ENCODE results near the gene NID1.

The NID1 gene

DNA sequence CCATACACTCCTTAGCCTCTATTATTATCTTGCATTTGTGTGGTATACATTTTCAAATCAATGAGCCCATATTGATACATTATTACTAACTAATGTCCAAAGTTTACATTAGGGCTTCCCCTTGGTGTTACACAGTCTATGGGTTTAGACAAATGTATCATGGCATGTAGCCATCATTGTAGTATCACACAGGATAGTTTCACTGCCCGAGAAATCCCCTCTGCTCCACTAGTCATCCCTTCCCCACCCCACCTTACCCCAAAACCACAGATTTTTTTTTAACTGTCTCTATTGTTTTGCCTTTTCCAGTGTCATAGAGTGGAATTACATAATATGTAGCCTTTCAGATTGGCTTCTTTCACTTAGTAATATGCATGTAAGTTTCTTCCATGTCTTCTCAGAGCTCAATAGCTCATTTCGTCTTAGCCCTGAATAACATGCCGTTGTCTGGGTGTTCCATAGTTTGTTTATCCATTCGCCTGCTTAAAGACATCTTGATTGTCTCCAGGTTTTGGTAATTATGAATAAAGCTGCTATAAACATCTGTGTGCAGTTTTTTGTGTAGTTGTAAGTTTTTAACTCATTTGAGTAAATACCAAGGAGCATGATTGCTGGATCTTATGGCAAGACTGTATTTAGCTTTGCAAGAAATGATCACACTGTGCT, 111.8 kb downstream of the NID1 start:
- no peak for DNase-seq

GRCh38 chr1:235951661-235952060, 113.2 kb downstream of the NID1 start:
- DNase-seq = no peak

DNA sequence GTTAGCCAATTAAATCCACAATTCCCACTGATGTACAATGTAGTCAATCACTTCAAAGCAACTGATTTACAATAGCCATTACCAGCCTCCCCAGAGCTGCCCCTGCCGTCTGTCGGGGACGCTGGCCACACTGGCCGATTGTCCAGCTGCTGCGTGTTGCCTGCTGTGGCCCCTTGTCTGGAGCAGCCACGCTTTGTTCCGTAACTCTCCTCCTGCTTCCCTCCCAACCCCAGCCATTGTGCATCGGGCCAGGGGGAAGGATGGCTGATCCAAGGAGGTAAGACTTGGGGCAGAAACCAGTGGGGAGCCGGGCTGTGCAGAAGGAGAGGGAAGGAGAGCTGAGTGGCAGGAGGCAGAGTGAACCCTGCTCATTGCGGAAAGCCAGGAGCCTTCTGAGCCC, 114.6 kb downstream of the NID1 start:
- no peak for DNase-seq

- DNase-seq = no peak
Measured at GRCh38 chr1:235948774-235949427, 116.0 kb downstream of the NID1 start.

GRCh38 chr1:235947989-235948388, 116.9 kb downstream of the NID1 start:
- no peak for DNase-seq

DNA sequence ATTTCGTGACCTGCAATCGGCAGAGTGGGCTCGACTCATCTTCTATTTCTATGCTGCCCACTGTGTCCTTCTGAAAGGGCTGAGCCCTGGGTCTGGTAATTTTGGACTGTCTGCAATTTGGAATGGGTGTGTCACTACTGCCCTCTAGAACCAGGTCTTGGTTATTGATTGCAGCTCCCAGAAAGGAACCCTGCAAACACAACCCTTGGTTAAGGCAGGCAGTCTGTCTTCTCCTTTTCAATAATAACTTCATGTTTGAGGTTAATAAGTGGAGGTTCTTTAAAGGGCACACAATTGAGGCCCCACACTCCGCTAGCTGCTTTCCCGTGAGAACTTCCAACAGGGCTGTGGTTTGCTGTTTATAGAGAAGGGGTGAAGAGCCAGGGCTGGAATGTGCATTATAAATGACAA, 118.3 kb downstream of the NID1 start:
- DNase-seq = no peak

DNA sequence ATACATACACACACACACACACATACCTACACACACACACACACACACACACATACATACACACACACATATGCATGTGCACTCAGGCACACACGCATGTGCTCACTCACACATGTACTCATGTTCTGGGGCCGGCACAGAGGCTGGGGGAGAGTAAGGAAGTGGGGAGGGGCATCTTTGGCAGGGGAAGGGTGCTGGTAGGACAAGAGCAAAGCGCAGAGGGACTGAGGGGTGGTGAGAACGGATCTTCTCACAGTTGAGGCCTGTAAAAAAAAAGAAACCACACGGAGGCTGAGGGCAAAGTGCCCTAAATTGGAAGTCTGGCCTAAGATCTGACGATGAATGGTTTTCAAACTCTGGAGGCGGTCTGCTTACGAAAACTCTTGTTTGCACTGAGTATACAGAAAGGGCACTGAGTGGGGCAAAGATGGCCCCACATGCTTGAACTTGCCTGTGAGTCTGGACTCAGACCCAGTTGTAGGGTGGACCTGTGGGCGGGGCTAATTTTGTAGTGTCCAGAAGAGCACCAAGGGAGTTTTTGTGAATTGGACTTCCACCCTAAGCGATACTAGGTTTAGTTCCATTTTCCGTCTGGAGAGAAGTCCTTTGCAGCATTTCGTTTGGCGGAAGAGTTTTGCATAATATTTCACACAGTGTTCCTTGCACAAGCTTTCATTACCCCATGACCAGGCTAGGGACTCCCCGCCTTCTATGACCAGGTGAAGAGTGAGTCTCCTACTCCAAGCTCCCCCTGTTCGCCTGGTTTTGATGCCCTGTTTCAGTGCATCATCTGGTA, 118.9 kb downstream of the NID1 start:
- no peak for DNase-seq

- no peak for DNase-seq
Measured at GRCh38 chr1:235943581-235944114, 121.2 kb downstream of the NID1 start.

DNA sequence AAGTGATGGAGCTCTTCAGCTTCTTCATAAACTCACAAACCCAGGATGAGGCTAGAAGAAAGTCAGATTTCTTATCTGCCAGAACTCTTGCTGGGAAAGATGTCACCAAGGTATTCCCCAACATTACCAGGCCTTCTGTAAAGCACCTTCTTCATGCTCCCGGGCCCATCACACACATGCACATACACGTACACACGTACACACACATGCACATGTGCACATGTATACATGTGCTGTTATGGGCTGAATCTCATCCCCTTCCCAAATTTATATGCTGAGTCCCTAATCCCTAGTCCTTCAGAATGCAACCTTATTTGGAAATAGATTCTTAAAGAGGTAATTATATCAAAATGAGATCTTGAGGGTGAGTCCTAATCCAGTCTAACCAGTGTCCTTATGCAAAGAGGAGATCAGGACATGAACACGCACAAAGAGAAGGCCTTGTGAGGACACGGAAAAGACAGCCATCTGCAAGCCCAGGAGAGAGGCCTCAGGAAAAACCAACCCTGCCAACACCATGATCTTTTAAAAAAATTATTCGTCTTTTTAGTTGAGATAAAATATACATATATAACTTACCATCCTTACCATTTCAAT, 121.8 kb downstream of the NID1 start:
- no peak for DNase-seq

DNA sequence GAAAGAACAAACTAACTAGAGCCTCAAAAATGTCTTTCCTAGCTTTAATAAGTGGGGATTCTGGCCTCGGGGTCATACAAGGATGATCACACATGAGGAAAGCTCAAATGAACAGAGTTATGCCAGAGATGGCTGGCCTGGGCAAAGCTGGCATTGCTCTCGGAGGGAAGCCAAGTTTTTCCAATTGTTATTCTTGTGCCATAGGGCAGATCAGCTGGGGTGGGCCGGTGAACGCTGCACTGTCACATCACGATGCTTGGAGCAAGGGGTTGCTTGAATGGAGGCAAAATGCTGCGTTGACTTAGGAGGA, 122.3 kb downstream of the NID1 start:
- DNase-seq = no peak

- DNase-seq = no peak
Measured at GRCh38 chr1:235941876-235942624, 122.8 kb downstream of the NID1 start.

DNA sequence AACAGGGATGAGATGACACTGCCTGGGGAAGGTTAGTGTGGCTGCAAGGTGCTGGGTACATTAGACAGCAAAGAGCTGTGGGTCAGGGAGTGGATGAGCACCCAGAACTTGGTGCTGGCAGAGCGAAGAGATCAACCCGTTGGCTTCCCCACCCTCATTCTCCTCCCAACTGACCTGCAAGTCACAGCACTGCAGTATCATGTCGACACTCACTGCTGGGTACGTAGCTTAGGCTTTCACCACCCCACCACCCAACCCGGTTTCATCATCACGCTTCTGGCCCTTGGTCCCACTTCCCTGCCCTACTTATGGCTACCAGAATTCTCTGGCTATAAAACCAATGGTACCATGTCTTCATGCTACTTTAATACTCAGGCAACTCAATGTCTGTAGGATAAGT, 124.6 kb downstream of the NID1 start:
- no peak for DNase-seq

- no peak for DNase-seq
Measured at GRCh38 chr1:235939480-235939775, 125.5 kb downstream of the NID1 start.

DNA sequence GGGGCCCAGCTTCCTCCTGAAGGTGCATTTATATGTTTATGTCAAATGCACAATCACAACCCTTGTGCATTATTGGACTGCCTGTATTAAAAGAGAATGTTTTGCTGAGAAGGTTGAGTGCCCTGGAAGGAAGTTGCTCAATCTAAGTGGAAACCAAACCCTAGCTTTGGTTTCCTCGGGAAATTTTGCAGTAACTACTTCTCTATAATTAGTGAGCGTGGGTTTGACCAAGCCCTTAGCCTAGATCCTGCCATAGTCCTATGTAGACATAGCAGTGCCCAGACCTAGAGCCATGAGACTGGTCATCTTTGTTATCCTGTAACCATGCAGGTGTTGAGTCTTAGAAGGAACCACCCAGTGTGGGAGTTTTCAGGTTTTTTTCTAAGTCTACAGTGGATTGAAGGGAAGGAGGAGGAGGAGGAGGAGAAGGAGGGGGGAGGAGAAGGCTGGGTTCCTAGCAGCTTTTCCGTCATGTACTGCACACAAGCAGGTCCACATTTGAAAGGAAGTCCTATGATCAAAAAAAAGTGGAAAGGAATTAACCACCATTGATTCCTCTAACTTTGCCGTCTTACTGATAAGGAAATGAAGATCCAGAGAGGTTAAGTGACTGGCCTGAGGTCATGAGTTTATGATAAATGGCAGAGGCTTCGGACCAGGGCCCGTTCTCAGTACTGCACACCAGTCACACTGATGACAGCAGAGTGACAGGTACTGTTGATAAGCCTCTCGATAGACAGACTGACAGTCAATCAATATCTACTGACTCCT, 126.0 kb downstream of the NID1 start:
- no peak for DNase-seq

DNA sequence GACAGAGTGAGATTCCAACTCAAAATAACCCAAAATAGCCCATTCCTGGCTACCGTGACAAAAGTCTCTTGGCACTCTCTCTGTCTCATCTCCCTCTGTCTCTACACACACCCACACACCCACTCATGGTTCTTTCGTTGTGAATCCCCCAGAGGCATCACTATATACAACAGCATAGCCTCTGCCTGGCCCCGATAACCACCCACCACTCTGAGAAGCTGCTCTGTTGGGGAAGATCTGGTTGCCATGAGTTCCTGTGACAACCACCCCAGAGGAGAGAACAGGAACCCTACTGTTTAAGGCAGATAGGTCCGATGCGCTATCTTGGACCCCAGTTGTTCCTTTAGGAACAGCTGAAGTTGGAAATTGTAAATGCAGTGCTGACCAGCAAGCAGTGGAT, 127.8 kb downstream of the NID1 start:
- DNase-seq = no peak

- no peak for DNase-seq
Measured at GRCh38 chr1:235935235-235936225, 129.4 kb downstream of the NID1 start.

DNA sequence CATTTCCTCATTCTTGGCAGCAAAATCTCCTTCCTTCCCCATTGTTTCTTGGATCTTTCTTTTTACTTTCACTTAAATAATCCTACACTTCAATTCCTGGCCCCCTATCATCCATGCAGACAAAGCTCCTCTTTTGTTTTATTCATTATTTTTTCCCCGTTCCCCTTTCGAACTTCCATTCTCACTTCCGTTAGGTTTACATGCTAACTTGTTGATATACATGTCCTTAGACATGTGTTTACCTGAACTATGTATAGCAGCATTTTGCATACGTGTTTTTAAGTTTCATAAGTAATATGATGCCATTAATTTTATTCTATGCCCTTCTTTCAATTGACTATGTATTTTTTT, 131.1 kb downstream of the NID1 start:
- DNase-seq = no peak

- no peak for DNase-seq
Measured at GRCh38 chr1:235933017-235933765, 131.7 kb downstream of the NID1 start.

- no peak for DNase-seq
Measured at GRCh38 chr1:235932090-235932510, 132.8 kb downstream of the NID1 start.

GRCh38 chr1:235931171-235931738, 133.6 kb downstream of the NID1 start:
- no peak for DNase-seq

Measured in COR-L47 (cell line).